ENCODE results near the gene ITGB2.

The ITGB2 gene

DNA sequence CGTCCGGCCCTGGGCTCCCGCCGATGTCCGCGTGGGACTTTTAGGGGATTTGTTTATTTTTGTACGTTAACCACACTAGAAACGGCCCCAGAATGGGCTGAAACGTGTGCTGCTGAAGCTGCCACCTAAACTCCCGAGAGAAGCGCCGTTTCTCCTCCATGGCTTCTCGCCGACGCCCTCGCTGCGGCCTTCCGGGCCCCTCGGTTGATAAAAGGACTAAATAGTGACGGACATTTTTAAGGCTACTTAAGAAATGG, 46.5 kb downstream of the ITGB2 start:
- TF ChIP-seq, protein P1, sequence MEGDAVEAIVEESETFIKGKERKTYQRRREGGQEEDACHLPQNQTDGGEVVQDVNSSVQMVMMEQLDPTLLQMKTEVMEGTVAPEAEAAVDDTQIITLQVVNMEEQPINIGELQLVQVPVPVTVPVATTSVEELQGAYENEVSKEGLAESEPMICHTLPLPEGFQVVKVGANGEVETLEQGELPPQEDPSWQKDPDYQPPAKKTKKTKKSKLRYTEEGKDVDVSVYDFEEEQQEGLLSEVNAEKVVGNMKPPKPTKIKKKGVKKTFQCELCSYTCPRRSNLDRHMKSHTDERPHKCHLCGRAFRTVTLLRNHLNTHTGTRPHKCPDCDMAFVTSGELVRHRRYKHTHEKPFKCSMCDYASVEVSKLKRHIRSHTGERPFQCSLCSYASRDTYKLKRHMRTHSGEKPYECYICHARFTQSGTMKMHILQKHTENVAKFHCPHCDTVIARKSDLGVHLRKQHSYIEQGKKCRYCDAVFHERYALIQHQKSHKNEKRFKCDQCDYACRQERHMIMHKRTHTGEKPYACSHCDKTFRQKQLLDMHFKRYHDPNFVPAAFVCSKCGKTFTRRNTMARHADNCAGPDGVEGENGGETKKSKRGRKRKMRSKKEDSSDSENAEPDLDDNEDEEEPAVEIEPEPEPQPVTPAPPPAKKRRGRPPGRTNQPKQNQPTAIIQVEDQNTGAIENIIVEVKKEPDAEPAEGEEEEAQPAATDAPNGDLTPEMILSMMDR (conservative IDR thresholded peaks at IDR 0.05; ENCODE audit: low read depth, low read length): no peak
- no peak for DNase-seq (ENCODE audit: low read depth)
- H3K4me3 ChIP-seq (ENCODE audit: low read depth, low read length): peak overlapping the region; percentile 85

DNA sequence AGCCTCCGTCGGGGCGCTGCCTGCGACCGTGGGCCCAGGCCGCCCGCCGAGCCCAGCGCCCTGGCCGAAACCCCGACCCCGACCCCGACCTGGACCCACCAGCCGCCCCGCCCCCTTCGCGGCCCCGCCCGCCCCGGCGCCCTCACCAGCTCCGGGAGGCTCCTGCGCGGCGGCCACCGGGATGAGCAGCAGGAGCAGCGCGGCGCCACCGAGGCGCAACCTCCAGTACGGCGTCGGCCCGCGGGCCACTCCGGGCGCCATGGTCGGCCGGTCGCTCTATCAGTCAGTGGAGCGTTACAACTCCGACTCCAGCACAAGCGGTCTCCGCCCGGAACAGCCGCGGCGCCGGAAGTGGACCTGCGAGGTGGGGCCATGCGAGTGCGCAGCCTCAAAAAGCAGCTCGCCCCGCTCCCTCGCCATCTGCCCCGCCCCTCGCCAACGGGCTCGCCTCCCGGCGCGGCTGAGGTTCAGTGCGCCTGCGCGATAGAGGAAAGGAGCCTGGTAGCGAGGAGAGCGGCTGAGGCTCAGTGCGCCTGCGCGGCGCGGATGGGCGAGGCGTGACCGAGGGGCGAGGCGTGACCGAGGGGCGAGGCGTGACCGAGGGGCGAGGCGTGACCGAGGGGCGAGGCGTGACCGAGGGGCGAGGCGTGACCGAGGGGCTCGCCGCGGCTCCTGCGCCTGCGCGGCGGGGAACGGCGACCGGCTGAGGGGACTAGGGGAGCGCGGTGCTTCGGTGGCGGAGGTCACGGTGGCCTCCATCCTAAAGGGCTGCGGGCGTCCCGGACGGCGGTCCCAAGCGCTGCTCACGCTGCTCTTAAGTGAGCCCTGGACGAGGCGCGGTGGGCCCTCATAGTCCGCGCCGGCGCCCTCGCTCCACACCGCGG, 47.1 kb downstream of the ITGB2 start, which contains the start of gene PTTG1IP:
PTTG1IP (minus strand) TSS at position 335 of the 884 bp plus-strand sequence; CDS start at position 261, 74 bp downstream.
- TF ChIP-seq, protein P1 (conservative IDR thresholded peaks at IDR 0.05; ENCODE audit: low read depth, low read length): no peak
- DNase-seq (ENCODE audit: low read depth): peak; percentile 98

DNA sequence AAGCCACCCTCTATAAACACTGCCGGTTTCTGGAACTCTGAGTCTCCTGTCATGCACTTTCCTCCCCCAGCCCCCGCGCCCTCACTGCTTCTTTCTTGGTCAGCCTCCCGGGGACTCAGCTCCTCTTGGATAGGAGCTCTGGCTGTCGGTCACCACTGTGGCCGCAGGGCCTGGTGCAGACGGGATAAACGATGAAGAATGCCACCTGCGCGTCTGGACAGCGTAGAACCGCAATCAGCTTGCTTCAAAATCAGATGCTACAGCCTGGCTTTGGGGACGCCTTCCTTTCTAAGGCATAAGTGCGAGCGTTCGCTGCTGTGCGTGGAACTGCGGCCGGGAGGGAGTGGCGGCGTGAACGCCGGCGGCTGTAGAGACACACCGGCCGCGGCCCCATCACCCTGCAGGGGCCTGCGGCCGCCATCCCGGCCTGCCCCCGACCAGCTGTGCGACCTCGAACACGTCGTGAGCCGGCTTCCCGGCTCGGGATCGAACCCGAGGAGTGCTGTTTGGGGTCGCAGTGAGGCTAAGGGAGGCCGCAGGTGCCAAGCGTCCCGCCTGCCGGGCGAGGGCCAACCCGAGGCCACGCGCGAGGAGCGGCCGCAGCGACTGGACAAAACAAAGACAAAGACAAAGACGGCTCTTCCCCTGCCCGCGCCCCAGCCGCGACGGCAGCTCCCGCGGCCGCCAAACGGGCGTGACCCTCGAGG, 47.9 kb downstream of the ITGB2 start:
- DNase-seq (ENCODE audit: low read depth): peak; percentile 46

More for the DNA sequence above, 47.1 kb downstream of the ITGB2 start, which contains the start of gene PTTG1IP:
- H3K4me3 ChIP-seq (ENCODE audit: low read depth, low read length): peak within 1 kb of the TSS; percentile 85

DNA sequence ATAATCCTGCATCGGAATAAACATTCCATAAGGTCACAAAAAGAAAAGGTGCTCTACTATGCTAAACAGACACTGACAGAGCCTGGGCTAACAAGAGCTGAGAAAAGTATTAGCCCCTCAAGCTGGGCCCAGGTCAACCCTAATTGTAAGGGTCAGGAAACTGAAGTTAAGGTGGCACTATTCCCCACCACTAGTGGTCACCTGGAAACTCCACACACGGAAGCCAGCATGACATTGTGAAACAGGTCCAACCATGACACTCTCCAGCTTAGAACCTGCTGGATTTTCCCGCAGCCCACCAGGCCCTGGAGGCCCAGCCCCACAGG, 48.4 kb downstream of the ITGB2 start:
- TF ChIP-seq, protein P1 (conservative IDR thresholded peaks at IDR 0.05; ENCODE audit: low read depth, low read length): peak; percentile 12
- no peak for DNase-seq (ENCODE audit: low read depth)
- H3K4me3 ChIP-seq (ENCODE audit: low read depth, low read length): peak overlapping the region; percentile 85

More for the DNA sequence above, 47.9 kb downstream of the ITGB2 start:
- H3K4me3 ChIP-seq (ENCODE audit: low read depth, low read length): peak overlapping the region; percentile 85
- TF ChIP-seq, protein P1 (conservative IDR thresholded peaks at IDR 0.05; ENCODE audit: low read depth, low read length): no peak

DNA sequence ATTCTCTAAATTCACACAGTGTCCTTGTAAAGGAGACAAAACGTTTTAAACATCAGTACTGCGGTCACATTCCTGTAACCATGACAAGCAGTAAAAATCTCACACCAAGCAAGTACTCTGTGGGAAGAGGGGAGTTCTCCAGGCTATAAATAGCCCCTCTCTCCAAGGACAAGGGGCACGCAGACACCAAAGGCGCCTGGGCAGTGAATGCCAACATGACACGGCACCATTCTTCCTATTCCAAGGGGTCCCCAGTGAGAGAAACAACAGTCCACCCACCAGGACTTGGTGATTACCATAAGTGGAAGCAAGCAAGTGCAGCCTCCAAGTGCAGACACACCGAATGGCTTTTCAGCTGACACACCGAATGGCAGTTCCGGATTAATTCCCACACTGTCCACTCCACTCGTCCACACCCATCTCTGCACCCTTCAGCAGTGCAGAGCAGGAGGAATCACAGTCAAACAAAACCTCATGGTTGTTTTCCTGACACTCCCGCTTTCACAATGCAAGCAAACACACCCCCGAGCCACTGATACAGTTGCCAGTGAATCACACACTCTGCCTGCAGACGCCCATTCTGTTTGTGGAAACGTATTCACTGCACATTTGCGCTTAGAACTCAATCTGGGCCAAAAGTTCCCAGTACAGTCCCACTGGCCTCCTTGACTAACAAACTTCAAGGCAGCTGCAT, 49.0 kb downstream of the ITGB2 start:
- peak; percentile 82 for DNase-seq (ENCODE audit: low read depth)
- TF ChIP-seq, protein P1 (conservative IDR thresholded peaks at IDR 0.05; ENCODE audit: low read depth, low read length): no peak
- H3K4me3 ChIP-seq (ENCODE audit: low read depth, low read length): peak overlapping the region; percentile 85

DNA sequence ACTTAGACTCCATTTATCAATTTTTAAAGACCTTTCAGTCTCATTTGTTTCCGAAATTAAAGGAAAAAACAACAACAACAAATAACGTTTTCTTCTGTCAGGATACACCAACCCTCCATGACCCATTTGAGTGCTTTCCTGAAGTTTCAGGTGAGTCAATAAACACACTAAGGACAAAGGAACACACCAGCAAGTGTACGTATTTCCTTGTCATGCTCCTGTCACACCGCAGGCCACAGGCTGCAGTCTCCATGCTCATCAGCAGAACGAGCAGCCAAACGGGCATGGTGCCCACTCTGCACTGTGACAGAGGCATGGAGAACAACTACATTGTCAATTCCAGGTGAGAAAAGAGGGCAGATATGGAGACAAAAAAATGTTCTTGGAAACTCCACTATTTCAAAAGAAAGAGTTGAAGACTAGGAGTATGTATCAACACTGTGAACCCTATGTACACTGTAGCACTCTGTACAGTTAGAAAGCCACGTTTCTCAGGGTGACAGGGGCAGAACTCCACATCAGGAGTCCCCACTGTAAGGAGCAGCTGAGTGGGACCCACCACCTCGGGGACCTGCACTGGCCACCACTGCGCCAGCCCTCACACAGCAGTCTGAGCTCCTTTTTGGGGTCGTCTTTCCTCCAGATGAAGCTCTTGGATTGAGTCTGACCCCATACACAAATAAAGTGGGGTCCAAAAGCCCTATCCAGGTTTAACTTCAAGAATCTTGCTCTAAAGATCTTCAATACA, 49.8 kb downstream of the ITGB2 start:
- no peak for DNase-seq (ENCODE audit: low read depth)
- peak overlapping the region; percentile 85 for H3K4me3 ChIP-seq (ENCODE audit: low read depth, low read length)
- TF ChIP-seq, protein P1 (conservative IDR thresholded peaks at IDR 0.05; ENCODE audit: low read depth, low read length): no peak
